ENCODE results near the gene FN1.
"Not testable (repeated sequence)": the region's sequence is repeated elsewhere in the genome, so short reads cannot be mapped to it uniquely, and the experiment has no call there.

Gene FN1

DNA sequence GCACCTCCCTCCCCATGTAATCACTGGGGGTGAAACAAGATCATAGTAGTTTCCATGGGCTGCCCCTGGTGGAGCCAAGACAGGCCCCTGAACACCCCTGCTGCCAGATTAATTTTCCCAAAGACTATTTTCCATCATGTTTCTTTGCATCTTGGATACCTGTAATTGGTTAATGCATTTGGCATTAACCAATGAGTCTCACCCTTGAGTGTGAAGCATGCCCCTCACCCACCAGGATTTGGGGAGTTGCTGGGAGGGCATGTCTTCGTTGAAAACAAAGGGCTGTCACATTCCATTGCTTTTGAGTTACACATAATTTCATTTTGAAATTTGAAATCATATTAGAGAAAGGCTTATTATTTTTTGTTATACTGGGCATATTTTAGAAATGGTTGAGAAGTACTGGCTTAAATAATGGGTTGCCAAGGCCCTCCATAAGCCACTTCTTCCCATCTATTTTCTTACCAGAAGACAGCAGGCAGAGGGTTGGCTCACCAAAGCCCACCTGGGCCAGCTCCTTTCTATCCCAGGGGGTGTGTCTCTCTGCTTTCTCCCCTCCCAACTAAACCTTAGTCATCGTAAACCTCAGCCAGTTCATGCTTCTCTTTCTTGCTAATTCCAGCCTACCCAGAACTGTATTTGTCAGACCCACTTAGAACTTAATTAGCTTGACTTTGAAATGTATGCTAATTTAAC is 72.3 kb downstream of the FN1 start:
- DNase-seq, result no peak

- no peak for DNase-seq
These were observed 72.8 kb downstream of the FN1 start for GRCh38 chr2:215363039-215363438.

- no peak for DNase-seq
These were observed 73.3 kb downstream of the FN1 start for GRCh38 chr2:215362562-215362904.

- no peak for DNase-seq
These were observed 73.8 kb downstream of the FN1 start for GRCh38 chr2:215361876-215362561.

GRCh38 chr2:215361211-215361875 is 74.5 kb downstream of the FN1 start:
- DNase-seq, result no peak

GRCh38 chr2:215360596-215360995 is 75.3 kb downstream of the FN1 start:
- DNase-seq, result no peak

GRCh38 chr2:215360059-215360458 is 75.8 kb downstream of the FN1 start:
- not testable (repeated sequence) for DNase-seq

- DNase-seq, result no peak
These were observed 76.3 kb downstream of the FN1 start for GRCh38 chr2:215359576-215359922.

- no peak for DNase-seq
These were observed 76.8 kb downstream of the FN1 start for GRCh38 chr2:215358891-215359575.

DNA sequence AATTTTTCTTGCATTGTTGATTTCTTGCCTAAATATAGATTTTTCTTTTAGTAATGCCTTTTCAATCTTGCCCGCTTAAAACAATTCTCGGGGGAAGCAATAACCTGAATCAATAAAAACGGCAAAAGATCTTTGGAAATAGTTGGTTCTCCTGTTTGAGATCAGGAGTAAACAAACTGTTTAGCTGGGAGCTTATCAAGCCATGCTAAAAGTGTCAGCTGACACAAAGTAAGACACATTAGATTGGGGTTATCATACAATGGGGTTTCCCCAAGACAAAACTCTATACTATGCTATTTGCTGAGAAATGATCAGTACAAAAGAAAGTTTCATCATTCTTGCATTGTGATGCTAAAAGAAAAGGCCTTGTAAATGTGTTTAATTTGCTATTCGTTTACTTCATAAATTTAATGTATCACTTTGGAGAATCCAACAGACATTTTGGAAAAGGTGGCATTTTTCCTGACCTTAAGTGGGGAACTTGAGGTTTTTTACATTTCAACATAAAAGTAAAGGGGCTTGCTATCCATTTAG is 77.5 kb downstream of the FN1 start:
- DNase-seq, result no peak

- DNase-seq, result no peak
These were observed 78.2 kb downstream of the FN1 start for GRCh38 chr2:215357660-215358059.

DNA sequence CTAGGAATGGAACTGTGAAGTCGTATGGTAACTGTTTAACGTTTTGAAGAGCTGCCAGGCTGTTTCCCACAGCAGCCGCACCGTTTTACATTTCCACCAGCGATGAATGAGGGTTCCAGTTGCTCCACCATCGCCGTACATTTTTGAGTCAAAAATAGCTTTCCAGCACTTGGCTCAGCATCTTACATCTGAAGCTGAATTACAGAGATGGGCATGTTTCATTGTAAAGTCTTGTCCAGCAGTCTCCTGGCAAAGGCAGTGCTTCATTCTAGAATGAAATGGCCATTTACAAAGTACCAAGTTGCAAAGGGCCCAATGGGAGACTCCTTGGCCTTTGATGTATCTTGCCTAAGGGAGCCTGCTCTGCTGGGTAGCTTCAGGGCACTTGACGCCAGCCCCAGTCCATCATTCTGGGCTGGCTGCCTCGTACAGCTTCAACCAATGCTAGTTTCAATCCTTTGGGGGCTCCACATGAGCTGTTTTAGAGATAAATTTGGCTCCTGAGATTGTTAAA is 78.9 kb downstream of the FN1 start:
- DNase-seq, result no peak

- DNase-seq, result no peak
These were observed 79.4 kb downstream of the FN1 start for GRCh38 chr2:215356334-215356947.

GRCh38 chr2:215355801-215356200 is 80.1 kb downstream of the FN1 start:
- DNase-seq, result no peak

DNA sequence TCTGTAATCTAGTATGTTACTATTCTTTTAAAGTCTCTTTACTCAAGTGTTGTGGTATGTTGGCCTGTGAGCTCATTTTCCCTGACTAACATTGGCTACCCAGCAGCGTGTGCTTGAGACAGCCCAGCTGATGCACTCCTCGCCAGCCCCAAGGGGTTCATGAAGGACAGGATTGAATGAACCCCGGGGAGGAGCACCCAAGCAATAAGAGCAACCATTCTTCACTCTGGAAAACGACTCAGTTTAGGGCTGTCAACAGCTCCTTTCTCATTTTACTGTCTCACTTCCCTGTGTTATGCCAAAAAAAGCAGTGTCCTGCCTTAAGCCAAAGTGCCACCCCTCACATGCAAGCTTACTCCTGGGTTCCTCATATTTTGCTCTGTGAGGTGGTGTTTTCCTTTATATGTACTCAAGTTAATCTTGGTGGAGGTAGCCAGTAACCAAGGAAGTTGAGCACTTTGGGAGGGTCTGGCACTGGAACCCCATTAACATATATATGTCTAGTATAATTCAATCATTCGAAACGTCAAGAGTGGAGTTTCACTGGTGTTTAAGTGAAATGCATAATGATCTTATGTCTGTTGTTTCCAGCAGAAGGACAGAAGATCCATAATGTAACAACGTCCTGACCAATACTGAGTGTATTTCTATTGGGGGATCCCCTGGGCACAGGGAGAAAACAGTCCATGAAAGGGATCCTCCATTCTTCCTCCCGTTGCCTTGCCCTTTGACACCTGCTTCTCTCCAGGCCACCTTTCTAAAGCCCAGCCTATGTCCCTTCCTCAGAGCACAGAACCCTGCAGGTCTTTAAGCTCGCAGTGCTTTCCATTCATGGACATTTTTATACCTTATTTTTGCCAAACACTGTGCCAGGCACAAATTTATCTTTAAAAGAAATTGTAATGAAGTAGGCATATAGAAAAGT is 80.8 kb downstream of the FN1 start:
- DNase-seq, result no peak

DNA sequence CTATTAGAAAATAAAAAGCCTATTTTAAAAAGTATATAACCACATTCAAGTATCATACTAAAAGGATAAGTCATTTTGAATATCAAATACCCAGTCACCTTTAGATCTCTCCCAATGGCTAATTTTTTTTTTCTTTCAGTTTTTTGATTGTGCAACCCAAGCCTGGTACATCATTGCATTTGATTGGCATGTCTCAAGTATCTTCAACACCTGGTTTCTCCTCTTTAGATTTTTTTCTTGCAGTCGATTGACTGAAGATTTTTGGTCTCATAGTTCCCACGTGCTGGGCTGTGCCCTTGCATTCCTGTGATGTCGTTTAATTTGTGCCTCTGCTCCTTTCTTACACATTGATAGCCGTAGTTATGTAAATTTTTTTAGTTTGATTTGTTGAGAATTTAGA is 83.3 kb downstream of the FN1 start:
- DNase-seq, result no peak

DNA sequence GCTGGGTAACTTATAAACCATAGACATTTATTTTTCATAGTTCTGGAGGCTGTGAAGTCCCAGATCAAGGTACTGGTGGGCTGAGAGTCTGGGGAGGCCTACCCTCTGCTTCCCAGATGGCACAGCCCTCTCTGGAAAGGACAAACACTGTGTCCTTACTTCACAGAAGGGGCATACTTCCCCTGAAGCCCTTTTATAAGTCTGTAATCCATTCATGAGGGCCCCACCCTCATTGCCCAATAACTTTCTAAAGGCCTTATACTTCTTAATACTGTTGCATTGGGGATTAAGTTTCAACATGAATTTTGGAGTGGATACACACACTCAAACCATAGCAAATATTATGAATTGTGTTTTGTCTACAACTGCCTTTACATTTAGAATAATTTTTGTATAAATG is 88.0 kb downstream of the FN1 start:
- DNase-seq, result no peak

DNA sequence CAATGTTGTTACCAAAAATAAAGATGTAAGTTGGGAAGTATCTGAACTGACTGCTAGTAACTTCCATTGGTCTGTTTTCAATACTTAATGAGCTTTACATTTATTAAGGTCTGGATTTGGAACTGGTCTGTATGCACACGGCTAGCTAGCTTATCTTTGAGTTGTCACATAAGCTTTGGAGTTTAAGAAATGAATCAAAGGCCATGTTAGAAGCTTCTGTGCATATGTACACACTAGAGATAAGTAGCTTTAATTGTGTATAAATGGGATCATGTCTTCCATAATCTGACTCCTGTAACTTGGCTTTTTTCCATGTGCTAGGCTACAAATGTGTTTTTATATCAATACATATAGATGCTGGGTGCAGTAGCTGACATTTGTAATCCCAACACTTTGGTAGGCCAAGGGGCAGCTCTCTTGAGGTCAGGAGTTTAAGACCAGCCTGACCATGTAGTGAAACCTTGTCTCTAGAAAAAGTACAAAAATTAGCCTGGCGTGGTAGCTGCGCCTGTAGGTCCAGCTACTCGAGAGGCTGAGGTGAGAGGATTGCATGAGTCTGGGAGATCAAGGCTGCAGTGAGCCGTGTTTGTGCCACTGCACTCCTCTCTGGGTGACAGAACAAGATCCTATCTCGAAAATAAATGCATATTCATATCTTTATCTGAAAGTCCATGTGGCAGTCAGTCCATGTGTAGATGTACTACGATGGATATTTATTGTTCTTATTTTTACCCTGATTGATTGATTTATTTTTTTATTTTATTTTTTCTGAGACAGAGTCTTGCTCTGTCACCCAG is 96.8 kb downstream of the FN1 start:
- DNase-seq, result no peak

GRCh38 chr2:215332872-215333595 is 102.8 kb downstream of the FN1 start:
- no peak for DNase-seq

- DNase-seq, result no peak
These were observed 107.8 kb downstream of the FN1 start for GRCh38 chr2:215328066-215328465.
